ENCODE measurements around the gene SSTR3.

The SSTR3 gene

DNA sequence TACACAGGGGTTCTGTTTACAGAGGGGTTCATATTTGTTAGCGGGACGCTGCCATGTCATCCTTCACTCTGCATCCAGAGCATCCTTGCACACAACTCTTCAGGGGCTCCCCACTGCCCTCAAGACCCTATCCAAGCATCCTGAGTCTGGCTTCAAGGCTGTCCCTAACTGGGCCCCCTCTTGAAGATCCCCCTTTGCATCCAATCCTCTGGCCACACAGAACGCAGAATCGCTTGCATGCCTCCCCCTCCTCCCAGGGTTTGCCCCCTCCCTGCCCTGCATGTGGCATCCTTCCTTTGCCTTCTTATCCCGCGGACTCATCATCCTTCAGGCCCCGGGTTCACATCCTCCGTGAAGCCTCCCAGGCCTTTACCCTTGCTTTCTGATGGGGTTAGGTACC, 42.9 kb downstream of the SSTR3 start:
- peak overlapping the region; percentile 81 to 82 for H3K4me3 Mint-ChIP-seq
- peak overlapping the region in 1 of 2 donors; percentile 81 for H3K27ac Mint-ChIP-seq
- peaks cover 7% of the 10 kb centered on the region for H3K36me3 Mint-ChIP-seq (ENCODE audit: insufficient read depth)
- no peaks in the 10 kb centered on the region for H3K9me3 Mint-ChIP-seq
- H3K4me1 Mint-ChIP-seq (ENCODE audit: low read depth in 2 of 2) = peaks cover 59 to 60% of the 10 kb centered on the region in 2 donors
- ATAC-seq (replicated peaks) (no peak), DNase-seq (no peak)
- no peaks in the 10 kb centered on the region for H3K27me3 Mint-ChIP-seq

DNA sequence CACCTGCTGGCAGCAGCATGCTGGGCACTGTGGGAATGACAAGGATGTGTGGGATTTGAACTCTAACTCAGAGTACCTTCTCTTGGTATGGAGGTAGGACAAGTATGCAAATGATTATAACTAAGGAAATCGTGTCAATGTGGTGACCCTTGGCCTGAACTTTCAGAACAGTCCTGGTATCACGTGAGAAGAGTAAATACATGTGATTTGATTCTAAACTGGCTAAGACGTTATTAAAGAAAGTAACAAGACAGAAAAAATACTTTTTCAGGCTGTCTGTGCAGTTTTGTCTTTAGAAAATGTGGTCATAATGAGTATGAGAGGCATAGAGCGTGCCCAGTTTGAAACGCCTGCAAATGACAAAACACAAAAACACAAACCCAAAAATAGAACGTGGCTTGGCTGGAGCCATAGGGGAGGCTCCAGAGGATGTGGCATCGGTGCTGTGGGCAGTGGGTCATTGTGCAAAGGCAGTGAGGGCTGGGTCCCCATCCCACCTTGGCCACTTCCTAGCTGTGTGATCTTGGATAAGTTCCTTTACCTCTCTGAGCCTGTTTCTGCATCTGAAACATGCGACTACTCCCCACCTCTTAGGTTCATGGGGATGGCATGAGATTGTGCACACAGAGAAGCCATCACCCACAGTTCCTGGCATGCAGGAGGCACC, 44.2 kb downstream of the SSTR3 start:
- Mint-ChIP-seq H3K4me1 (ENCODE audit: low read depth in 2 of 2) (peaks cover 68 to 70% of the 10 kb centered on the region in 2 donors), H3K36me3 (ENCODE audit: insufficient read depth) (peaks cover 19% of the 10 kb centered on the region), H3K27ac (peak overlapping the region; percentile 81 to 92), H3K9me3 (no peaks in the 10 kb centered on the region), H3K27me3 (no peaks in the 10 kb centered on the region), H3K4me3 (peak overlapping the region; percentile 81 to 82)
- DNase-seq (no peak), ATAC-seq (replicated peaks) (no peak)

DNA sequence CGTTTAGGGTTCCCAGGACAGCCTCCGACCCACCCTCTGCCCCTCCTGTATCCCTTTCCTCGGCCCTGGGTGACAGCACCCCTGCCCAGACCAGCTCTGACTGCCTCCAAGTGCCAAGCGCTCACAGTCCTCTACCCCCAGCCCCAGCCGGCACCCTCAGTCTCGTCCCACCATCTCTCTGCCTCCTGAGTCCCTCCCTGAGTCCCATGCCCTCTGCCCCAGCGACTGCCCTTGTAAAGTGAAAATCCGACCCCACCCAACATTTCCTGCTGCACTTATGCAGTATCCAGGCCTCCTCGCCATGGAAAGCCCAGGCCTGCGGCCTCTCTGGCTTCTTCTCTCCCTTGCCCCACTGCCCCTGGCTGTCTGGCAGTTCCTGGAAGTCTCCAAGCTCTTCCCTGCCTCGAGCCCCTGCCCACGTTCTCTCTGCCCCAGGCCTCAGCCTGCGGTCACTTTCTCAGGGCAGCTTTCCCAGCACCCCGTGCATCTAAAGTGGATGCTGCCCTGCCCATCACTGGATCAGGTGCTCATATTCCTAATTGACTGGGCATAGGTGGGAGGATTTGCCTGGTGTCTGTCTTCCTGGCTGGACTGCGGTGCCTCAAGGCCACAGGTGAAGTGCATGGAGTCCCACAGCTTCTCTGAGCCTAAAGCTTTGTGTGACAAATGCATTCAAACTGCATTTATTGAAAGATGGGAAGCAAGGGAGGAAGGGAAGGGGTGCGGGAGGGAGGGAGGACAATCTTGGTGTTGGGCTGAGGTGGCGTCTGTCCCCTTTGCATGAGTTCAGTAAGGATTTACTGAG, 44.9 kb downstream of the SSTR3 start:
- ATAC-seq (replicated peaks) (no peak), DNase-seq (no peak)
- Mint-ChIP-seq H3K9me3 (no peaks in the 10 kb centered on the region), H3K27me3 (no peaks in the 10 kb centered on the region), H3K4me1 (ENCODE audit: low read depth in 2 of 2) (peaks cover 73 to 76% of the 10 kb centered on the region in 2 donors), H3K36me3 (ENCODE audit: insufficient read depth) (peaks cover 27% of the 10 kb centered on the region), H3K4me3 (peak overlapping the region; percentile 81 to 82), H3K27ac (peak overlapping the region; percentile 81 to 92)

DNA sequence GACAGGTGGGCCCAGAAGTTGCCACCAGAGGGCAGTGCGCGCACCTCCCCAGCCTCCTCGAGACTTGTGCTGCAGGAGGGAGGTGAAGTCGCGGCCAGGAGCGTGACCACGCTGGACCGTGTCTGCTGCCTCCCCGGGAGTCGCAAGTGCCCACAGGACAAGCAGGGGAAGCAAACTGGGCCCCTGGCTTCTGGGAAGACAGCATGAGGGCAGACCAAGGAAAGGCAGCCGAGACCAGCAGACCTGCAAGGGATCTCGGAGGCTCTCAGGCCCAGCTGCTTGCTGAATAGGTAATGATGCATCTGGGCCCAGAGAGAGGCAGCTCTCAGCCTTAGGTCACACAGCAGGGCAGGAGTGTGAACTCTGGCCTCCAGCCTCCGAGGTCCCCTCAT, 45.6 kb downstream of the SSTR3 start:
- Mint-ChIP-seq H3K4me1 (ENCODE audit: low read depth in 2 of 2) (peaks cover 79 to 81% of the 10 kb centered on the region in 2 donors), H3K4me3 (peak overlapping the region; percentile 81 to 82), H3K27ac (peak overlapping the region; percentile 81 to 92), H3K36me3 (ENCODE audit: insufficient read depth) (peaks cover 29% of the 10 kb centered on the region), H3K9me3 (no peaks in the 10 kb centered on the region), H3K27me3 (no peaks in the 10 kb centered on the region)
- ATAC-seq (replicated peaks) = peak; percentile 16
- peak; percentile 73 to 85 (median 75) for DNase-seq

DNA sequence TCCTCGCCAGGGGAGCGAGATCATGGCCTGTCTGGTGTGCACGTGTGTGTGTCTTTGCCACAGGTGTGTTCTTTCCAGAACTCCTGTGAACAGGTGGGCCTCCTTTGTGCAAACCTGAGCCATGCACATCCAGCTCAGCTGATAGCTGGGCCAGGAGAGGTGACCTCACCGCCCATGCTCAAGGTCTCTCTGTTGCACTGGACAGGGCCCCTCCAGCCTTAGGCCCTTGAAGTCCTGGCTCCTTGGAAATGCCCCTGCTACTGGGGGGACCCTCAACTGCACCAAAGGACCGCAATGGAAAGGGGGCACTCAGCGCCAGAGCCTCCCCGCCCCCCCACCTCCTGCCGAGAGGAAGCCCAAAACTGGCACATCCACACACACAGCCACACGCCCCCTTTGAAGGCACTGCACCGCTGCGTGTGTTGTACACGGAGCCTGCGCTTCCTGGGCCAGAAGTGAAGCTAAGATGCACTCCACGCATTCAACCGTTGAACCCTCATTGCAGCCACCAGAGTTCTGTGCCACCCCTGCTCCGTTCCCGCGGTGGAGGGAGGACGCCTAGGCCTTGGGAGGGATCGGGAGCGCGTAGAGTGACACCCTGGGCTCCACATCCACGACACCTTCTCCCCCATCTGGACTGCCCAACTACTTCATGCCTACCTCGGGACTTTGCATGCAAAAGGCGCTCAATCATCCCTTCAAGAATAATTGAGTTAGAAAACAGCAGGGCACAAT, 46.2 kb downstream of the SSTR3 start:
- ATAC-seq (replicated peaks) (no peak), DNase-seq (no peak)
- H3K36me3 Mint-ChIP-seq (ENCODE audit: insufficient read depth) = peaks cover 29% of the 10 kb centered on the region
- H3K4me3 Mint-ChIP-seq = peak overlapping the region; percentile 81 to 82
- peaks cover 79 to 85% of the 10 kb centered on the region in 2 donors for H3K4me1 Mint-ChIP-seq (ENCODE audit: low read depth in 2 of 2)
- no peaks in the 10 kb centered on the region for H3K9me3 Mint-ChIP-seq
- H3K27me3 Mint-ChIP-seq = no peaks in the 10 kb centered on the region
- peak overlapping the region; percentile 81 to 92 for H3K27ac Mint-ChIP-seq

DNA sequence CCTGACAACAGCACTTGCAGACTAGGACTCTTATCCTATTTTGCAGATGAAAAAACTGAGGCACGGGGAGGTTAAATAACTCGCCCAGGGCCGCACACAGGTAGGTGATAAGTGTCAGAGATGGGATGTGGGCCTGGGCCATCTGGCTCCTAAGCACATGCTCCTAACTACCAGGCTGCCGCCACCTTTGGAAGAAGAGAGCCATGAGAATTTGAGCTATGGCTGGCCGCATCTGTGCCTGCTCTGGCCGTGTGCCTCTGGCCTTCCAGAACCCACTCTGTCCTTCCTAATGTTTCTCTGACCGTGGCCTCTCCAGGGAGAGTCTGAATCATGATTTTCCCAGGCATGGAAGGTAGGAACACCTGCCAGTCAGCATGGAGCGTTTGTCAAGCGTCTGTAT, 47.2 kb downstream of the SSTR3 start:
- Mint-ChIP-seq H3K4me3 (peak overlapping the region; percentile 81 to 82), H3K9me3 (no peaks in the 10 kb centered on the region), H3K27ac (peak overlapping the region; percentile 89 to 94), H3K4me1 (ENCODE audit: low read depth in 2 of 2) (peaks cover 77 to 90% of the 10 kb centered on the region in 2 donors), H3K36me3 (ENCODE audit: insufficient read depth) (peaks cover 31% of the 10 kb centered on the region), H3K27me3 (no peaks in the 10 kb centered on the region)
- no peak for DNase-seq
- ATAC-seq (replicated peaks) = no peak

DNA sequence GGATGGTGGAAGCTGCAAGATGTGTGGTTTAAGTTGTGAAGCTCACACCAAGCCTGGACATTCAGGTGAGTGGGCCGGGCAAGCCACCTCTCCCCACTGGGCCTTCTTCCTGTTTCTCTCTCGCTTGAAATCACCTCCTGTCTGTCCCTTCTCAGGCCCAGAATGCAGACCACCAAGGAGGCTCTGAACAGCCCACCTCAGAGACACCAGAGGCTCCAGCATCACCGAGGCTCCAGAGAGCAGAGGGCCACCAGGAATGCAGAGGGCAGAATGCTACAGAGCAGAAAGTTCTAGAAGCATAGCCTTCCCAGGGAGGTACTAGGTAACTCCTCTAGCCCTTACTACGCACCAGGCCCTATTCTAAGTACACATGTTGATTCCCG, 47.8 kb downstream of the SSTR3 start:
- Mint-ChIP-seq H3K4me3 (peak overlapping the region; percentile 69 to 81), H3K36me3 (ENCODE audit: insufficient read depth) (peaks cover 31% of the 10 kb centered on the region), H3K27ac (peak overlapping the region; percentile 89 to 94), H3K4me1 (ENCODE audit: low read depth in 2 of 2) (peaks cover 76 to 86% of the 10 kb centered on the region in 2 donors), H3K9me3 (no peaks in the 10 kb centered on the region), H3K27me3 (no peaks in the 10 kb centered on the region)
- ATAC-seq (replicated peaks) (no peak), DNase-seq (no peak)

DNA sequence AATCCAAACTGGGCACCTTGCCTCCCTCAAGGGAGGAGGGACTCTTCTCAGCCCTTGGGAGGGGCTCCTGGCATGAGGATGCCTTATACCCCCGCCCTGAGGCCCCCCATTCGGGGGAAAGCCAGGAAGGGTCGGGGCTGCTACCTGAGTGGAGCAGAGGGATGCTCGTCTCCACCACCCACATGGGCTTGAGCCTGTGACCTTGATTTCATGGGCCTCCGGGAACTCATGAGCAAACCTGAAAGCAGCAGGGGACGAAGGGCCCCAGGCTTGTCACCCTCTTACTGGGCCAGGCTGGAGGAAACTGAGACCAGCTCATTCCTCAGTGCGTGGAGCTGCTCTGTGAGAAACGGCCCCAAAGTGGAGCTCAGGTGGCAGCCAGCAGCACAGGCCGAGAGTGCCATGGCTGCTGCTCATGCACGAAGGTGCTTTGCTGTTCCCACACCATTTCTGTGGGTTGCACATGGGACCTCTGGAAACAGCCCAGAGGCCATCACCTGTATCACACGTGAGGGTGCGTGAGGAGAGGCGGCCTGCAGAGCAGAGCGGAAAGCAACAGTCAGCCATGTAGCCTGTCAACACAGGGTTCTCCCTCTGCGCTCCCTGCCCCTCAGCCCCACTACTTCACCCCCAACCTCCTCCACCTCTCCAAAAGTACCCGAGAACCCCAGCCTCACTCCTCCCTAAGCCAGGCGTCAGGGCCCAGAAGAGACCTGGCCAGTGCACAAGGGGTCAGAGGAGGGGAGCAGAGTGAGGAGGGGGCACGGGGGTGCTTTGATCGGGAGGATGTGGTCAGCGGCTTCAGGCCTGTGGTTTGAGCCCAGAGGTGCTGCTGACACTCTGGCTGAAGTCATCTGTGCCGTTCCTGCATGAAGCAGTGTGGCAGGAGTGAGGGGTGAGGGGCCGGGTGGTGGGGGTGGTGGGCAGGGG, 48.4 kb downstream of the SSTR3 start:
- peaks cover 77 to 87% of the 10 kb centered on the region in 2 donors for H3K4me1 Mint-ChIP-seq (ENCODE audit: low read depth in 2 of 2)
- no peaks in the 10 kb centered on the region for H3K9me3 Mint-ChIP-seq
- peak overlapping the region; percentile 69 to 81 for H3K4me3 Mint-ChIP-seq
- DNase-seq = peak; percentile 49 to 55 (median 52)
- H3K27me3 Mint-ChIP-seq = no peaks in the 10 kb centered on the region
- peak overlapping the region; percentile 89 to 94 for H3K27ac Mint-ChIP-seq
- peak; percentile 35 for ATAC-seq (replicated peaks)
- H3K36me3 Mint-ChIP-seq (ENCODE audit: insufficient read depth) = peaks cover 31% of the 10 kb centered on the region

DNA sequence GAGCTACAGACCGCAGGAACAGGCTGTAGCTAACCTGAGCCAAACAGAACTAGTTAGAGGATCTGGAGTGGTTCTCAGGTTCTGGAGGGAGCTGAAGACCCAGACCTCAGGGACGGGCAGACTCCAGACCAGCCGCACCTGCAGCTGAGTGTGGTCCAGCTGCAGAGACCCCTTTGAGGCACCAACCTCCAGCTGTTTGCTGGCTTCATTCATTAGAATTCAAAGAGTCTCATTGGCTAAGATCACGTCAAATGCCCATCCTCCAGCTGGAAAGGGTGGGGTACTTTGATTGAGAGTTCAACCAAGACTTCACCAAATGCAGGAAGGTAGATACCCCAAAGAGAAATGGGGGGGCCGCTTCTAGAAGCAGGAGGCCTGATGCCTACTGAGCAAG, 49.2 kb downstream of the SSTR3 start:
- H3K27me3 Mint-ChIP-seq = no peaks in the 10 kb centered on the region
- peaks cover 31% of the 10 kb centered on the region for H3K36me3 Mint-ChIP-seq (ENCODE audit: insufficient read depth)
- no peaks in the 10 kb centered on the region for H3K9me3 Mint-ChIP-seq
- H3K4me1 Mint-ChIP-seq (ENCODE audit: low read depth in 2 of 2) = peaks cover 71 to 81% of the 10 kb centered on the region in 2 donors
- DNase-seq = no peak
- peak overlapping the region; percentile 89 to 94 for H3K27ac Mint-ChIP-seq
- ATAC-seq (replicated peaks) = no peak
- peak overlapping the region; percentile 69 to 81 for H3K4me3 Mint-ChIP-seq

DNA sequence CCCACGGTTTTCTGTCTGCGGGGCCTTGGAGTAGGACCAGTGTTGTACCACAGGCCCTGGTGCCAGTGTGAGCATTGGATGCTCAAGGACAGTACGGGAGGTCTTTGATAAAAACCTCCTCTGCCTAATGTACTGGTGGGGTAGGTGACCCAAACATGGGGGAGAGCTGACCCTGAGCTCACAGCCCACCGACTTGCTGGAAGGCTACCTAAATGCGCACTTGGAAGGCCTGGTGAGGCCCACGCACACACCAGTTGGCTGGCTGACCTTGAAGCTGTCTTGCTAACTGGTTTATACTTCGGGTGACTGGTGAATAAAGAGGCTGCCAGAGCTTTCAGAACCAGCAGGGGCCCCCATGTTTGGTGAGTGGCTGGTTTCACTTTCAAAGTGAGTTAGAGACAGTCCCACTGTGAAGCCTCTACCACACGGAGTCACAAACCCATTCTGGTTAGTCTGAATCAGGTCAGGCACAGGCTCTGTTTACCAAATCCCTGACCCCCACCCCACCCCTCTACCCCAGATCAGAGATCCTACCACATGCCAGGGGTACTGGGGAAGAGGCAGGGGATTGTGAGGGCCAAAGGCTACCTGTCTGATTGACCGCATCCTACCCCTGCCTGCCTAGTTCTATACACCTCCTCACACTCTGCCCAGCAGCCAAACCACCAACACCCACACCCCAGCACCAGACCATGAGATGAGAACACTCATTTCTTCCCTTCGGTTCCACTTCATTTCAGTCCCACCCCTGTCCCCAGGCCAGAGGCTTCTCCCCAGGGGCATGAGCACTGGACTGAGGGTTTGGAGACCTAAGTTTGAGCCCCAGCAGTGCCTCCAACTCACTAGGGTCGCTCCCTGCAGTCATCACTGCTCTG, 49.8 kb downstream of the SSTR3 start:
- Mint-ChIP-seq H3K36me3 (ENCODE audit: insufficient read depth) (peaks cover 31% of the 10 kb centered on the region), H3K4me3 (peak overlapping the region; percentile 69 to 81), H3K27ac (peak overlapping the region; percentile 89 to 94), H3K4me1 (ENCODE audit: low read depth in 2 of 2) (peaks cover 71 to 78% of the 10 kb centered on the region in 2 donors), H3K9me3 (no peaks in the 10 kb centered on the region), H3K27me3 (no peaks in the 10 kb centered on the region)
- ATAC-seq (replicated peaks) (peak; percentile 72), DNase-seq (peak; percentile 68 to 78 (median 71))

DNA sequence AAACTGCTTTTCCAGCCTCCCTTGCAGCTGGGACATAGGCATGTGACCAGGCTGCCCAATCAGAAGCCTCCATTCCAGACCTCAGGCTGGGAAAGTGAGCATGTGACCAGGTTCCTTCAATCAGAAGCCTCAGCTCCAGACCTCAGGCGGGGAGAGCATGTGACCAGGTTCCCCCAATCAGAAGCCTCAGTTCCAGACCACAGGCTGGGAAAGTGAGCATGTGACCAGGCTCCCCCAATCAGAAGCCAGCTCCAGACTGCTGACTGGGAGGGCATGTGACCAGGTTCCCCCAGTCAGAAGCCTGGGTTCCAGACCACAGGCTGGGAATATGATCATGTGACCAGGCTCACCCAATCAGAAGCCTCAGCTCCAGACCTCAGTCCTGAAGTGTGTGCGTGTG, 50.8 kb downstream of the SSTR3 start:
- Mint-ChIP-seq H3K4me1 (ENCODE audit: low read depth in 2 of 2) (peaks cover 65 to 77% of the 10 kb centered on the region in 2 donors), H3K4me3 (peak overlapping the region; percentile 69 to 81), H3K36me3 (ENCODE audit: insufficient read depth) (peaks cover 31% of the 10 kb centered on the region), H3K27ac (peak overlapping the region; percentile 89 to 94), H3K9me3 (no peaks in the 10 kb centered on the region), H3K27me3 (no peaks in the 10 kb centered on the region)
- no peak for ATAC-seq (replicated peaks)
- DNase-seq = no peak

DNA sequence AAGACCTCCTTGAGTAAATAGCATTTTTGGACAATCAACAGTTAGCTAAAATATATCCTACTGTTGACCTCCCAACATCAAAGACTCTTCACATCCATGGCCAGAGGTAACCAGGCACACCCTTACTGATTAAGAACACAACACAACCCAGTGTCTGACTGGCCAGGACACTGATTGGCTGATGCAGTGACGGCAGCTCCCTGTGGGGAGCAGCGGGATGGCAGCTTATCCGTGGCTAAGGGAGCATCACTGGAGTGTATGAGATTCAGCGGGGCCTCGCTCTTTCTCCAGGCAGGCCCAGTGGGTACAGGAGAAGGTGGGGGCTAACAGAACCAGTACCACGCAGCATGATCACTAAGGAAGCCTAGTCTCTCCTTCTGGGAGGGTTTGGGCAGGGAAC, 52.2 kb downstream of the SSTR3 start:
- Mint-ChIP-seq H3K27ac (peak overlapping the region in 1 of 2 donors; percentile 89), H3K4me1 (ENCODE audit: low read depth in 2 of 2) (peaks cover 71 to 76% of the 10 kb centered on the region in 2 donors), H3K4me3 (peak overlapping the region; percentile 50 to 62), H3K9me3 (no peaks in the 10 kb centered on the region), H3K27me3 (no peaks in the 10 kb centered on the region), H3K36me3 (ENCODE audit: insufficient read depth) (peaks cover 28% of the 10 kb centered on the region)
- no peak for ATAC-seq (replicated peaks)
- DNase-seq = no peak

All from effector memory CD8-positive, alpha-beta T cell (primary cell).